SHP77 (cell line): ENCODE measurements around the gene NMRK2.
"Not testable (repeated sequence)": the region's sequence is repeated elsewhere in the genome, so short reads cannot be mapped to it uniquely, and the experiment has no call there.

Experiments used
- DNase-seq, 2 experiments: peaks; one replicate each; lab custom pipeline; 2025; lab: John Stamatoyannopoulos, UW

The NMRK2 gene

GRCh38 chr19:3936506-3937442, 3.9 kb downstream of the NMRK2 start:
- DNase-seq: no peak

DNA sequence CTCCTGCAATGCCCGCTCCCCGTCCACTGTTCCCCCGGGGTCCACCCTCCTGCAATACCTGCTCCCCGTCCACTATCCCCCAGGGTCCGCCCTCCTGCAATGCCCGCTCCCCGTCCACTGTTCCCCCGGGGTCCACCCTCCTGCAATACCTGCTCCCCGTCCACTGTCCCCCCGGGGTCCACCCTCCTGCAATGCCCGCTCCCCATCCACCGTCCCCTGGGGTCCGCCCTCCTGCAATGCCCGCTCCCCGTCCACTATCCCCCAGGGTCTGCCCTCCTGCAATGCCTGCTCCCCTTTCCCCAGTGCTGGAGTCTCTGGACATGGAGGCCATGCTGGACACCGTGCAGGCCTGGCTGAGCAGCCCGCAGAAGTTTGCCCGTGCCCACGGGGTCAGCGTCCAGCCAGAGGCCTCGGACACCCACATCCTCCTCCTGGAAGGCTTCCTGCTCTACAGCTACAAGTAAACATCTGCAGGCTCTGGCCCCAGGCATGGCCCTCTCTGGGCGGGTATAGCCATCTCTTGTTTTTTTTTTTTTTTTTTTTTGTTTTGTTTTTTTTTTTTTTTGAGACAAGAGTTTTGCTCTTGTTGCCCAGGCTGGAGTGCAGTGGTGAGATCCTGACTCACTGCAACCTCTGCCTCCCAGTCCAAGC, 5.6 kb downstream of the NMRK2 start:
- DNase-seq: not testable (repeated sequence)

- DNase-seq: no peak
Measured at GRCh38 chr19:3942790-3943409, 10.0 kb downstream of the NMRK2 start.

GRCh38 chr19:3944018-3944721, 11.3 kb downstream of the NMRK2 start:
- no peak for DNase-seq

GRCh38 chr19:3945838-3946237, 13.0 kb downstream of the NMRK2 start:
- DNase-seq: no peak

GRCh38 chr19:3947316-3947933, 14.6 kb downstream of the NMRK2 start:
- not testable (repeated sequence) for DNase-seq

- no peak for DNase-seq
Measured at GRCh38 chr19:3949294-3949693, 16.4 kb downstream of the NMRK2 start.

DNA sequence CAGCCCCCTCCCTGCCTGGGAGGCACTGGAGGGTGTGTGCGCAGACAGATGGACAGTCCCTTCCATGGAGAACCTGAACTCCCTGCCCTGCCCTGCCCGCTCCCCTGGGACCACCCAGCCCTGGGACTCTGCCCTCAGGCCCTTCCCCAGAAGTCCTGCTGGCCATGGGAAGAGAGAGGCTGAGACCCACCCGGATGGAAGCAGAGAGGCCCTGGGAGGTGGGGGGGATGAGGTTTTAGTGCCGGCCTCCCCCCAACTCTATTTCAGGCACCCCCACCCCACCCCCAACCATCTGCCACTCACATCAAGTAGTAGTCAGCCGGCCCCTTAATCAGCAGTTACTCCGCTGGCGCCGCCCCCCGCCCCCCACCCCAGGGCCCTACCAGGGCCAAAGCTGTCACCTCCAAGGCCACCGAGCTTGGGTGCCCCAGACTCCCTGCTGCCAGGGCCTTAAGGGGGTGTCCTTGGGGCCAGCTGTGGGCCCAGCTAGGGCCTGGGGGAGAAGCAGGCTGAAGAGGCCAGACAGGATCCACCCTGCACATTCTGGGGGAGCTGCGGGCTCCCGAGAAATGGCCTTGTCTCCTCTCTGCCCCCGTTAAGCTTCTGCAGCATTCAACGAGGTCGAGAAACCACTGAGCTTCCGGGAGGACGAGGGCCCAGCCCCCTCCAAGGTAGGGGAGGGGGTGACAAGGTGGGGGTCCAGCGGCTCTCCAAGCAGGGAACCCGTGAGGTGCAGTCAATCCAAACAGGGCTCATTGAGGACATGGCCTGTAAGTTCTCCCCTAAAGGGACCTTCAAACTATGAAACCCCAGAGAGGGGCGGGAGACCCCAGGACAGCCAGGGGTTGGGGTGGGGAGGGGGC, 17.4 kb downstream of the NMRK2 start:
- no peak for DNase-seq

DNA sequence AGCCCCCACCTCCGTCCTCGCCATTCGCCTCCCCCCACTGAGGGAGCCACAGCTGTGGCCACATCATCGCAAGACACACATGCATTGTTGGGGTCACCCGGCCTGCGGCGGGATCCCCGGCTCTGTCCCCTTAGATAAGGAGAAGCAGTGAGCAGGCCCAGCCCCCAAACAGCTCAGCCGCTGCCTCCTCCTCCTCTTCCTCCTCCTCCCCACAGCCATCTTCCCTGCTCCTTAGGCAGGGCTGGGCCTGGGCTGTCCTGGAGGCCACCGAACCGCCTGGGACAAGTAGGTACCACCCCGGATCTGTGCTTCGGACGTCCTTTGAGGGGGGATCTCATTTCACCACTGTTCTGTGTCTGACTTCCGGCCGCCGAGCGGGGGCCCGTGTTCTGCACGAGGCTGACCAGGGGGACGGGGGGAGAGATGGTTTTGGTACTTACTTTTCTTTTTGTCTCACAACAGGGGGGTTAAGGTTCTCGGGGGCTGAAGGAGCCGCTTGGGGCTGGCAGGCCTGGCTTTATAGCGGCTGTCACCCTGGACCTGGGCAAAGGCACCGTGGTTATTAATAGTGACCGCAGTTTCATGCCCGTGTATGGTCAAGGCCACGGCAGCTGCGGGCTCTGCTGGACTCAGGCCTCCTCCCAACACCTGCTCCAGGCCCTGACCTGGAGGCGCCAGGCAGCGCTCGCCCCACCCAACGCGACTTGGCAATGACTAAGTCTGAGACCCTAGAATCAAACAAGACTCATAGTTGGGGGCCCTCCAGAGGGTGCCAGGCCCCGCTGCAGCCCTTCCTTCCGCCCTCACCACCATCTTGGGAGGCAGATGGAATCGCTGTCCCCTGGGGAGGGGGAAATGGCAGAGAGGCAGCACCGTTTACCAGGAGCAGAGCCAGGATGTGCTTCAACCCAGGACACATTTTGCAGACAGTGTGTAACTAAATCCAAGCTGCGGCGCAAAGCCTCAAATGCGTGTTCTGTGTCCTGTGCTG, 18.3 kb downstream of the NMRK2 start:
- peak; percentile 38 to 69 for DNase-seq

DNA sequence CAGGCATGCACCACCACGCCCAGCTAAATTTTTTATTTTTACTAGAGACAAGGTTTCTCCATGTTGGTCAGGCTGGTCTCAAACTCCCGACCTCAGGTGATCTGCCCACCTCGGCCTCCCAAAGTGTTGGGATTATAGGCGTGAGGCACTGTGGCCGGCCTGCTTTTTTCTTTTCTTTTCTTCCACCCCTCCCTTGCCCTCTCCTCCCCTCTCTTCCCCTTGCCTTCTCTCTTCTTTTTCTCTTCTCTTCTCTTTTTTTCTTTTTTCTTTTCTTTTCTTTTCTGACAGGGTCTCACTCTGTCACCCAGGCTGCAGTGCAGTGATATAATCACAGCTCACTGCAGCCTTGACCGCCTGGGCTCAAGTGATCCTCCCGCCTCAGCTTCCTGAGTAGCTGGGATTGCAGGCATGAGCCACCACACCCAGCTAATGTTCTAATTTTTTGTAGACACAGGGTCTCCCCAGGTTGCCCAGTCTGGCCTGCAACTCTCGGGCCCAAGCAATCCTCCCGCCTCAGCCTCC, 19.9 kb downstream of the NMRK2 start:
- DNase-seq: not testable (repeated sequence)

- DNase-seq: no peak
Measured at GRCh38 chr19:3954107-3954506, 21.2 kb downstream of the NMRK2 start.

GRCh38 chr19:3955276-3955675, 22.4 kb downstream of the NMRK2 start:
- not testable (repeated sequence) for DNase-seq

- DNase-seq: no peak
Measured at GRCh38 chr19:3955688-3956087, 22.8 kb downstream of the NMRK2 start.

- no peak for DNase-seq
Measured at GRCh38 chr19:3958836-3959765, 26.2 kb downstream of the NMRK2 start.

DNA sequence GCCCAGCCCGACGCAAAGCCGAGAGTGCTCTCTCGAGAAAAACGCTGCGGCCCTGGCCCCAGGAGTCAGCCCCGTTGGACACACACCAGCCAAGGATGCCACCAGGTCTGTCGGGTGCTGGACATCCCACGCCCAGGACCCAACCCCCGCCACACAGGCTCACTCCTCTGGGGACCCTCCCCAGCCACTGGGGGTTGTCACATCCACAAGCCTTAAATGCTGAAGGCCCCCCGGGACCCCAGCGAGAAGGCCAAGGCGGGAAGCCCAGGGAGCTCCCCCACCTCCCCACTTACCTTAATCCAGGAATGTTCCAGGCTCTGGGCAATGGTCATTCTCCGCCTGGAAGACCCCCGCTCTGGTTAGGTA, 26.9 kb downstream of the NMRK2 start:
- no peak for DNase-seq

DNA sequence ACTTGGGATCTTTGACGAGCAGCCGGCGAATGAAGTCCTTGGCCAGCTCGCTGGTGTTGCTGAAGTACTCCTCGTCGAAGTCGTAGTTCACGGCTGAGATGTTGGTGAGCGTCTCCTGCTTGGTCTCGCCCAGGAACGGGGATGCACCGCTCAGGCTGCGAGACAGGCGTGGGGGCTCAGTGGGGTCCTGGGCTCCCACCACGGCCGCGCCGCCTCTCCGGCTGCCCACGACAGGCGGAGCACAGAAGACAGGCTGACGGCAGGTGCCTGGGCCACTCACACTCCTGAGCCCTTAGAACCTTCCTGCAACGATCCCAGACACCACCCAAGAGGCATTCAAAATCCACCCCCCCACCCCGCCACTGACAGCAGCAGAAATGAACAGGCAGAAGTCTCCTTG, 28.1 kb downstream of the NMRK2 start:
- DNase-seq: no peak

GRCh38 chr19:3963458-3964255, 30.8 kb downstream of the NMRK2 start:
- DNase-seq: no peak
